NCI-H526 (cell line): ENCODE results near the gene USP32.

Experiments
- DNase-seq, 2 experiments: peaks; one replicate each; lab custom pipeline; 2025; lab: John Stamatoyannopoulos, UW

Gene USP32

GRCh38 chr17:60154616-60155426 lies 237.1 kb downstream of the USP32 start:
- no peak for DNase-seq

GRCh38 chr17:60153606-60154390 lies 238.1 kb downstream of the USP32 start:
- DNase-seq: no peak

GRCh38 chr17:60151355-60151754 lies 240.6 kb downstream of the USP32 start:
- DNase-seq: no peak

- peak in 1 of 2 experiments; percentile 27 for DNase-seq
Measured at GRCh38 chr17:60149691-60150582, 242.0 kb downstream of the USP32 start, which contains the start of gene CA4. Gene CA4, plus strand, starts transcription at chr17:60149973. Its CDS starts 62 bp downstream, at chr17:60150035.

GRCh38 chr17:60148373-60148772 lies 243.6 kb downstream of the USP32 start:
- no peak for DNase-seq

GRCh38 chr17:60147553-60148223 lies 244.2 kb downstream of the USP32 start:
- DNase-seq: no peak

GRCh38 chr17:60146206-60146605 lies 245.7 kb downstream of the USP32 start:
- DNase-seq: no peak

GRCh38 chr17:60145006-60145935 lies 246.7 kb downstream of the USP32 start:
- no peak for DNase-seq

GRCh38 chr17:60142872-60143499 lies 248.9 kb downstream of the USP32 start:
- peak; percentile 79 to 93 for DNase-seq

- no peak for DNase-seq
Measured at GRCh38 chr17:60141111-60142018, 250.6 kb downstream of the USP32 start.

GRCh38 chr17:60139438-60140285 lies 252.3 kb downstream of the USP32 start:
- peak in 1 of 2 experiments; percentile 30 for DNase-seq

GRCh38 chr17:60138769-60139437 lies 253.0 kb downstream of the USP32 start:
- no peak for DNase-seq

- no peak for DNase-seq
Measured at GRCh38 chr17:60137731-60138130, 254.2 kb downstream of the USP32 start.

- DNase-seq: no peak
Measured at GRCh38 chr17:60135951-60136666, 255.8 kb downstream of the USP32 start.

GRCh38 chr17:60135151-60135950 lies 256.6 kb downstream of the USP32 start:
- peak; percentile 92 to 97 for DNase-seq
